Lung (tissue), 12 donors: Measurements from ENCODE around the gene LMAN2L. TPM values are rescaled to one million over a fixed set of nuclear protein-coding genes. Genes with fewer than 3 reads are reported as not detected.

Experiments used
- ATAC-seq: fragments of 200-7000 bp; cut with Tn5 transposase; one replicate; pipeline ENCODE4 v1.9.1; 2020; ENCODE audit warnings: moderate number of reproducible peaks; ENCODE audit not compliant: insufficient read depth, low FRiP score
- DNase-seq, 3 donors: peaks; one replicate each; pipeline ENCODE4 v3.0.0-alpha.2; 2013 to 2017
- H3K27ac ChIP-seq, 2 donors: one replicate each; pipeline ENCODE4 v1.5.1; 2013; ENCODE audit warnings: mild to moderate bottlenecking in 2 of 2, moderate library complexity in 2 of 2, control low read depth in 1 of 2, inconsistent platforms in 1 of 2, low read depth in 1 of 2, low read length in 1 of 2
- H3K27me3 ChIP-seq, 3 donors: one replicate each; pipeline ENCODE4 v1.5.1; 2013; ENCODE audit warnings: low read length in 2 of 3; ENCODE audit not compliant: control insufficient read depth in 3 of 3, insufficient read depth in 3 of 3
- H3K36me3 ChIP-seq, 4 donors: one replicate each; pipeline ENCODE4 v1.5.1; 2013; ENCODE audit warnings: low read length in 4 of 4, mild to moderate bottlenecking in 1 of 4, moderate library complexity in 1 of 4; ENCODE audit not compliant: control insufficient read depth in 4 of 4, insufficient read depth in 4 of 4
- H3K4me1 ChIP-seq, 5 donors: one replicate each; pipeline ENCODE4 v1.5.1; 2013; ENCODE audit warnings: low read length in 5 of 5, mild to moderate bottlenecking in 2 of 5, moderate library complexity in 1 of 5; ENCODE audit not compliant: control insufficient read depth in 5 of 5, insufficient read depth in 5 of 5
- H3K4me3 ChIP-seq: one replicate; pipeline ENCODE4 v1.5.1; 2013; ENCODE audit warnings: mild to moderate bottlenecking, control low read depth, moderate library complexity
- H3K9ac ChIP-seq, 2 donors: one replicate each; pipeline ENCODE4 v1.5.1; 2013; ENCODE audit warnings: low read length in 2 of 2, control low read depth in 1 of 2; ENCODE audit not compliant: insufficient read depth in 1 of 2
- H3K9me3 ChIP-seq, 4 donors: one replicate each; pipeline ENCODE4 v1.5.1; 2013; ENCODE audit warnings: low read length in 3 of 4, mild to moderate bottlenecking in 1 of 4, moderate library complexity in 1 of 4; ENCODE audit not compliant: control insufficient read depth in 4 of 4, insufficient read depth in 3 of 4
- CTCF ChIP-seq: IDR thresholded peaks from 2 replicates; pipeline ENCODE4 v1.5.1; 2012; ENCODE audit warnings: mild to moderate bottlenecking; ENCODE audit errors: control extremely low read depth, extremely low read depth
- WGBS, 2 donors: extraction: QIAGEN DNeasy Blood & Tissue Kit; methylation state at CpG; one replicate each; pipeline ENCODE4 v1.1.7; 2013; 5-methylcytosine and 5-hydroxymethylcytosine counted together
- polyA plus RNA-seq, 2 donors: library from polyadenylated mRNA; stranded (reverse); fragments of 200-250 nt; gene quantifications; one replicate each; pipeline ENCODE4 v1.2.1, GENCODE V29; 2013
- total RNA-seq, 2 donors: library from RNA; depleted of rRNA in 1 of 2; stranded (reverse); fragments of >200 nt in 1 of 2; gene quantifications; one replicate each; pipeline ENCODE4 v1.2.1, GENCODE V29; 2014 to 2021
- donor health status: control.
- donor health status: control.
- donor health status: Bipolar disorder and iron deficiency.
- donor health status: healthy.
- donor health status: DM: yes; HTN: yes; CAD: no.

The LMAN2L gene
- total and polyA plus RNA-seq, 4 donors: 8.6 to 36.3 (median 16.5) TPM

DNA sequence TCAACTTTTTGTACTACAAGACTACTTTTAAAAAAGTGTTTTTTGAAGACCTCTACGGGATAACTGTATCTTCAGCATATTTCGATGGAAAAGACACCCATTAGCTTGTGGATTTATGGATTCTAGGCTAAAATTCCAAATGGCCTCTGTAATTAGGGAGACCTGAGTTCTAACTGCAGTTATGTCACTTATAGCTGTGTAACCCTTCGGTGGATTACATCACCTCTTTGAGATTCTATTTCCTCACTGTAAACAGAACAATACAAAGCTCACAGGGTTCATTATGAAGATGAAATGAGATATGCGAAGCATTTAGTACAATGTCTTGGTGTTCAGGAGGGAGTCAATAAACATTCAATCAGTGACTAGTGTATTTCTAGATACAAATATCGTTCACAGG lies 24.2 kb downstream of the LMAN2L start:
- peaks cover 12 to 36% (median 20%) of the 10 kb centered on the region in 4 donors for H3K36me3 ChIP-seq
- H3K27ac ChIP-seq: no peak overlapping the region
- H3K27me3 ChIP-seq: no peaks in the 10 kb centered on the region
- H3K9ac ChIP-seq: no peak overlapping the region
- DNase-seq (no peak), ATAC-seq (no peak)
- no peaks in the 10 kb centered on the region for H3K9me3 ChIP-seq
- no peak overlapping the region for H3K4me3 ChIP-seq
- 71 to 77% methylated on average over 5 of the region's 5 CpGs for whole genome bisulfite sequencing, 2 donors
- no peaks in the 10 kb centered on the region for H3K4me1 ChIP-seq
- no peak for TF ChIP-seq CTCF

DNA sequence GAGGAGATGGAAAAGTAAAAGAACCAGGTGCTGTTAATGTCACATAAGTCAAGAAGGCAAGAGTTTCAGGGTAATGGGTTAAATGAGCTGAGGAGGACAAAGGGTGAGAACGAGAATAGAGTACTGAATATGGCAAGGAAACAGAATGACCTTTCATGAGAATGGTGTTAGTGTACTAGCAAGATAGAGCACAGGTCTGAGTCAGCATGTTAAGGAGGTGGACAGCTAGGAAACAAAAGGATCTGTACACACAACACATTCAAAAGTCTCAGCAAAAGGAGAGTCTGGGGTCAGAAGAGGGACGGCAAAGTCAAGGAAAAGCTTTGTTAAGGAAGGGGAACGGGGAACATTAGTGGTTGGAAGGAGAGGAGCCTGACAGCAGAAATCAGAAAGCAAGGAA lies 28.9 kb downstream of the LMAN2L start:
- 90 to 94% methylated on average over 3 of the region's 3 CpGs for WGBS, 2 donors
- no peak for TF ChIP-seq CTCF
- ATAC-seq (no peak), DNase-seq (no peak)
- H3K9me3 ChIP-seq: no peaks in the 10 kb centered on the region
- no peak overlapping the region for H3K27ac ChIP-seq
- H3K27me3 ChIP-seq: no peaks in the 10 kb centered on the region
- no peak overlapping the region for H3K4me3 ChIP-seq
- H3K4me1 ChIP-seq: no peaks in the 10 kb centered on the region
- H3K36me3 ChIP-seq: peaks cover 32 to 69% (median 42%) of the 10 kb centered on the region in 4 donors
- H3K9ac ChIP-seq: no peak overlapping the region

- no peak for ATAC-seq
- TF ChIP-seq CTCF: no peak
- 96 to 97% methylated on average over 16 of the region's 16 CpGs for WGBS, 2 donors
These were observed 36.7 kb downstream of the LMAN2L start for GRCh38 chr2:96703021-96703751.

More at GRCh38 chr2:96703021-96703751, 36.7 kb downstream of the LMAN2L start:
- no peaks in the 10 kb centered on the region for H3K4me1 ChIP-seq
- H3K4me3 ChIP-seq: no peak overlapping the region
- no peaks in the 10 kb centered on the region for H3K9me3 ChIP-seq
- DNase-seq: no peak
- no peak overlapping the region for H3K9ac ChIP-seq
- H3K27ac ChIP-seq: no peak overlapping the region
- H3K27me3 ChIP-seq: no peaks in the 10 kb centered on the region
- H3K36me3 ChIP-seq: peaks cover 11 to 42% (median 31%) of the 10 kb centered on the region in 4 donors
